HepG2 (cell line): ENCODE results near the gene KCNH6. TPM values are rescaled to one million over a fixed set of nuclear protein-coding genes. Genes with fewer than 3 reads are reported as not detected.

ENCODE experiments used
- HBP1 ChIP-seq: IDR thresholded peaks from 2 replicates; pipeline ENCODE4 v1.6.1; 2016; ENCODE audit warnings: low read depth, control low read depth
- HOXD1 ChIP-seq: sonication (generic); formaldehyde crosslinking; IDR thresholded peaks from 2 replicates; pipeline ENCODE4 v1.5.0; 2020; ENCODE audit warnings: missing genetic modification reagents
- IKZF4 ChIP-seq: sonication (generic); formaldehyde crosslinking; IDR thresholded peaks from 2 replicates; pipeline ENCODE4 v1.5.1; 2020; ENCODE audit warnings: borderline replicate concordance, mild to moderate bottlenecking, low read depth, missing genetic modification reagents; ENCODE audit errors: not compliant biosample characterization
- JUNB ChIP-seq: sonication (generic); formaldehyde crosslinking; IDR thresholded peaks from 2 replicates; pipeline ENCODE4 v1.8.0; 2022; ENCODE audit warnings: missing genetic modification reagents, mild to moderate bottlenecking, borderline replicate concordance
- NFYB ChIP-seq: sonication (generic); formaldehyde crosslinking; IDR thresholded peaks from 2 replicates; pipeline ENCODE4 v1.4.0; 2020; ENCODE audit warnings: missing genetic modification reagents
- NONO ChIP-seq, 2 experiments: fragments of 450-650 bp in 1 of 2; sonication (generic) in 1 of 2; formaldehyde crosslinking in 1 of 2; IDR thresholded peaks in 1 of 2; conservative IDR thresholded peaks in 1 of 2; 2 replicates each; pipeline versions ENCODE4 v1.6.1 to v1.8.0; 2017 to 2022; ENCODE audit warnings: mild to moderate bottlenecking in 1 of 2, missing genetic modification reagents in 1 of 2, moderate library complexity in 1 of 2
- NR3C1 ChIP-seq: sonication (generic); formaldehyde crosslinking; IDR thresholded peaks from 2 replicates; pipeline ENCODE4 v1.4.0; 2020; ENCODE audit warnings: missing genetic modification reagents
- POLR2A ChIP-seq, 2 experiments: IDR thresholded peaks; 2 replicates each; pipeline ENCODE4 v1.6.1; 2011; ENCODE audit warnings: low read depth in 2 of 2, low read length in 2 of 2, mild to moderate bottlenecking in 1 of 2, moderate library complexity in 1 of 2; ENCODE audit not compliant: insufficient read depth in 1 of 2
- RAD21 ChIP-seq: fragments of 450-650 bp; formaldehyde crosslinking; IDR thresholded peaks from 2 replicates; pipeline ENCODE4 v1.5.0; 2020; ENCODE audit warnings: mild to moderate bottlenecking
- ZNF143 ChIP-seq: sonication (generic); formaldehyde crosslinking; IDR thresholded peaks from 2 replicates; pipeline ENCODE4 v1.4.0; 2020; ENCODE audit warnings: missing genetic modification reagents
- ZNF282 ChIP-seq: fragments of 450-650 bp; IDR thresholded peaks from 2 replicates; pipeline ENCODE4 v1.6.1; 2018; ENCODE audit not compliant: partially characterized antibody
- ZNF318 ChIP-seq: sonication (generic); formaldehyde crosslinking; IDR thresholded peaks from 2 replicates; pipeline ENCODE4 v1.4.0; 2020; ENCODE audit warnings: mild to moderate bottlenecking, missing genetic modification reagents
- polyA plus RNA-seq, 8 experiments: library from polyadenylated mRNA; depleted of rRNA in 3 of 8; stranded (reverse) in 7 of 8; unstranded in 1 of 8; fragments of >200 nt; fragmentation: Illumina TruSeq in 4 of 8; extraction: Trizol in 4 of 8; gene quantifications; 2 replicates each; pipeline versions ENCODE4 v1.2.1 to v1.2.3, GENCODE V29; 2011 to 2016; ENCODE audit warnings: low read depth in 4 of 8, missing spikeins in 1 of 8, mixed read lengths in 1 of 8; ENCODE audit not compliant: insufficient read depth in 1 of 8
- total RNA-seq, 5 experiments: library from RNA; depleted of rRNA; stranded (reverse); fragments of >200 nt; fragmentation: Illumina TruSeq; extraction: Trizol; gene quantifications; 2 replicates each; pipeline ENCODE4 v1.2.3, GENCODE V29; 2016; ENCODE audit warnings: low read depth in 1 of 5
- TF ChIP-seq, protein P1 (sequence below): sonication (generic); formaldehyde crosslinking; IDR thresholded peaks from 2 replicates; pipeline ENCODE4 v1.4.0; 2020; ENCODE audit warnings: missing genetic modification reagents

Gene KCNH6
- total and polyA plus RNA-seq, 2 of the 13 experiments (the other 11 are each of a cell fraction or from before 2014, with no cell fraction given), result 0.05 to 0.18 TPM

DNA sequence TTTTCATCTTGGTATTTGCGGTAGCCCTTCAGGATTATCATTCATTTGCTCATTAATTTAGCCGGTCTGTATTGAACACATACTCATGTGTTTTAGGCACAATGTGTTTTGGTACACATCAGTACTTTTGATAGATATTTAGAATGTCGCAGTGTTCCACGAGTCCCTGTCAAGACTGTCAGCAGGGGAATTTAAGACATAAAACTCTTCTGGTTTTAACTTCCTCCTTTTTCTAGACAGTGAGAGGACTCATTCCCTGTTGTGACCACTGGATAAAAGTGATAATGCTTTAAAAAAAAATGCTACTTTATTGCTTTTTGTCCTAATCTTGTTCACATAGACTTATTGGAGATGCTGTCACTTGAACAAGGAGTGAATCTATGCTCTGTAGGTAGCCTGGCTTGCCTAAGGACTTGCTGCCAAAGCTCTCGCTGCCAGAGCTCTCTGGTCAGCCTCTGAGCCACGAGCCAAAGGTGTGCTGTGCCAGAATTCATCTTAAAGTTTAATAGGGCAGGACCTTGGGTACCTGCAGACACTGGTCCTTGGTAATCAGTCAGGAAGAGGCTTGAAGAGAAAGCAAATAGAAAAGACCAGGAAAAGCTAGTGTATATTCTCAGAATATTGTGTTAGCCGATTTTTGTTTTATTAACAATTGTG lies 32.5 kb downstream of the KCNH6 start (continued):
- TF ChIP-seq, protein P1, sequence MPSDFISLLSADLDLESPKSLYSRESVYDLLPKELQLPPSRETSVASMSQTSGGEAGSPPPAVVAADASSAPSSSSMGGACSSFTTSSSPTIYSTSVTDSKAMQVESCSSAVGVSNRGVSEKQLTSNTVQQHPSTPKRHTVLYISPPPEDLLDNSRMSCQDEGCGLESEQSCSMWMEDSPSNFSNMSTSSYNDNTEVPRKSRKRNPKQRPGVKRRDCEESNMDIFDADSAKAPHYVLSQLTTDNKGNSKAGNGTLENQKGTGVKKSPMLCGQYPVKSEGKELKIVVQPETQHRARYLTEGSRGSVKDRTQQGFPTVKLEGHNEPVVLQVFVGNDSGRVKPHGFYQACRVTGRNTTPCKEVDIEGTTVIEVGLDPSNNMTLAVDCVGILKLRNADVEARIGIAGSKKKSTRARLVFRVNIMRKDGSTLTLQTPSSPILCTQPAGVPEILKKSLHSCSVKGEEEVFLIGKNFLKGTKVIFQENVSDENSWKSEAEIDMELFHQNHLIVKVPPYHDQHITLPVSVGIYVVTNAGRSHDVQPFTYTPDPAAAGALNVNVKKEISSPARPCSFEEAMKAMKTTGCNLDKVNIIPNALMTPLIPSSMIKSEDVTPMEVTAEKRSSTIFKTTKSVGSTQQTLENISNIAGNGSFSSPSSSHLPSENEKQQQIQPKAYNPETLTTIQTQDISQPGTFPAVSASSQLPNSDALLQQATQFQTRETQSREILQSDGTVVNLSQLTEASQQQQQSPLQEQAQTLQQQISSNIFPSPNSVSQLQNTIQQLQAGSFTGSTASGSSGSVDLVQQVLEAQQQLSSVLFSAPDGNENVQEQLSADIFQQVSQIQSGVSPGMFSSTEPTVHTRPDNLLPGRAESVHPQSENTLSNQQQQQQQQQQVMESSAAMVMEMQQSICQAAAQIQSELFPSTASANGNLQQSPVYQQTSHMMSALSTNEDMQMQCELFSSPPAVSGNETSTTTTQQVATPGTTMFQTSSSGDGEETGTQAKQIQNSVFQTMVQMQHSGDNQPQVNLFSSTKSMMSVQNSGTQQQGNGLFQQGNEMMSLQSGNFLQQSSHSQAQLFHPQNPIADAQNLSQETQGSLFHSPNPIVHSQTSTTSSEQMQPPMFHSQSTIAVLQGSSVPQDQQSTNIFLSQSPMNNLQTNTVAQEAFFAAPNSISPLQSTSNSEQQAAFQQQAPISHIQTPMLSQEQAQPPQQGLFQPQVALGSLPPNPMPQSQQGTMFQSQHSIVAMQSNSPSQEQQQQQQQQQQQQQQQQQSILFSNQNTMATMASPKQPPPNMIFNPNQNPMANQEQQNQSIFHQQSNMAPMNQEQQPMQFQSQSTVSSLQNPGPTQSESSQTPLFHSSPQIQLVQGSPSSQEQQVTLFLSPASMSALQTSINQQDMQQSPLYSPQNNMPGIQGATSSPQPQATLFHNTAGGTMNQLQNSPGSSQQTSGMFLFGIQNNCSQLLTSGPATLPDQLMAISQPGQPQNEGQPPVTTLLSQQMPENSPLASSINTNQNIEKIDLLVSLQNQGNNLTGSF (CRISPR knock-in tag), result no peak
- TF ChIP-seq JUNB (CRISPR knock-in tag) (no peak), HBP1 (CRISPR knock-in tag) (no peak), ZNF318 (CRISPR knock-in tag) (no peak), ZNF143 (CRISPR knock-in tag) (no peak), POLR2A (IDR thresholded peaks at IDR 0.05; ENCODE audit: insufficient read depth in 1 of 2, low read depth in 2 of 2, low read length in 2 of 2) (no peak), HOXD1 (no peak), ZNF282 (no peak), NONO (IDR thresholded peaks at IDR 0.05) (no peak), NONO (CRISPR knock-in tag; conservative IDR thresholded peaks at IDR 0.05) (no peak), RAD21 (CRISPR knock-in tag) (no peak), NFYB (CRISPR knock-in tag) (no peak), IKZF4 (CRISPR knock-in tag) (no peak), NR3C1 (CRISPR knock-in tag) (no peak)
